ENCODE measurements around the gene WEE2.

Gene WEE2

GRCh38 chr7:141708351-141708750, at the start of gene WEE2:
TSS of gene WEE2 (plus strand) at chr7:141708353. CDS start at chr7:141708759, 406 bp downstream.
- in situ Hi-C loops (cut with MboI; ENCODE audit: low sequenced_read_pairs, unreplicated experiment) = no loop called here
- no peak for TF ChIP-seq CTCF (IDR thresholded peaks at IDR 0.05; ENCODE audit: borderline replicate concordance, control extremely low read depth, extremely low read depth, insufficient read depth, missing control alignments)
- no peak for DNase-seq (ENCODE audit: low spot score)

- DNase-seq (ENCODE audit: low spot score) = no peak
- no peak for TF ChIP-seq CTCF (IDR thresholded peaks at IDR 0.05; ENCODE audit: borderline replicate concordance, control extremely low read depth, extremely low read depth, insufficient read depth, missing control alignments)
- in situ Hi-C loops (cut with MboI; ENCODE audit: low sequenced_read_pairs, unreplicated experiment) = loop anchor here (10.0 kb wide), 1 partner anchor 75 kb away; the partner anchor contains the start of gene SSBP1
Observed at GRCh38 chr7:141659501-141659900, 48.7 kb upstream of the WEE2 start.

GRCh38 chr7:141660259-141660658, 47.9 kb upstream of the WEE2 start:
- no peak for TF ChIP-seq CTCF (IDR thresholded peaks at IDR 0.05; ENCODE audit: borderline replicate concordance, control extremely low read depth, extremely low read depth, insufficient read depth, missing control alignments)
- no peak for DNase-seq (ENCODE audit: low spot score)
- in situ Hi-C loops (cut with MboI; ENCODE audit: low sequenced_read_pairs, unreplicated experiment) = no loop called here

- in situ Hi-C loops (cut with MboI; ENCODE audit: low sequenced_read_pairs, unreplicated experiment) = no loop called here
- TF ChIP-seq CTCF (IDR thresholded peaks at IDR 0.05; ENCODE audit: borderline replicate concordance, control extremely low read depth, extremely low read depth, insufficient read depth, missing control alignments) = no peak
- DNase-seq (ENCODE audit: low spot score) = no peak
Observed at GRCh38 chr7:141663081-141663849, 44.9 kb upstream of the WEE2 start.

GRCh38 chr7:141664450-141664849, 43.7 kb upstream of the WEE2 start:
- TF ChIP-seq CTCF (IDR thresholded peaks at IDR 0.05; ENCODE audit: borderline replicate concordance, control extremely low read depth, extremely low read depth, insufficient read depth, missing control alignments) = no peak
- DNase-seq (ENCODE audit: low spot score) = no peak
- in situ Hi-C loops (cut with MboI; ENCODE audit: low sequenced_read_pairs, unreplicated experiment) = no loop called here

GRCh38 chr7:141665208-141666035, 42.7 kb upstream of the WEE2 start:
- TF ChIP-seq CTCF (IDR thresholded peaks at IDR 0.05; ENCODE audit: borderline replicate concordance, control extremely low read depth, extremely low read depth, insufficient read depth, missing control alignments) = no peak
- in situ Hi-C loops (cut with MboI; ENCODE audit: low sequenced_read_pairs, unreplicated experiment) = no loop called here
- no peak for DNase-seq (ENCODE audit: low spot score)
